GM23338 (cell line): ENCODE results near the gene MLEC. TPM values are rescaled to one million over a fixed set of nuclear protein-coding genes. Genes with fewer than 3 reads are reported as not detected.

Experiments
- ATAC-seq: fragments of 200-7000 bp; cut with Tn5 transposase; 3 replicates; pipeline ENCODE4 v1.9.1; 2020
- DNase-seq: peaks from one replicate; pipeline ENCODE4 v3.0.0-alpha.2; 2015; ENCODE audit warnings: low spot score
- H2AFZ ChIP-seq: fragments of 200-600 bp; sonication (generic); 2 replicates; pipeline ENCODE4 v1.8.0; 2016; ENCODE audit warnings: antibody characterized with exemption, mild to moderate bottlenecking, moderate library complexity
- H3F3A ChIP-seq: fragments of 200-600 bp; sonication (generic); replicated peaks from 2 replicates; pipeline ENCODE4 v1.8.0; 2017; ENCODE audit warnings: antibody characterized with exemption, mixed run types, low read depth
- H3K27ac ChIP-seq: fragments of 200-600 bp; sonication (generic); 2 replicates; pipeline ENCODE4 v1.6.1; 2016; ENCODE audit warnings: low read depth
- H3K27me3 ChIP-seq: fragments of 200-600 bp; sonication (generic); 2 replicates; pipeline ENCODE4 v1.8.0; 2016; ENCODE audit warnings: mild to moderate bottlenecking, mixed run types, moderate library complexity; ENCODE audit not compliant: insufficient read depth
- H3K36me3 ChIP-seq: fragments of 200-600 bp; sonication (generic); 2 replicates; pipeline ENCODE4 v1.8.0; 2016; ENCODE audit warnings: mild to moderate bottlenecking; ENCODE audit not compliant: insufficient read depth
- H3K4me1 ChIP-seq: fragments of 200-600 bp; sonication (generic); 2 replicates; pipeline ENCODE4 v1.8.0; 2016; ENCODE audit warnings: mild to moderate bottlenecking, moderate library complexity; ENCODE audit not compliant: insufficient read depth
- H3K4me2 ChIP-seq: fragments of 200-600 bp; sonication (generic); 2 replicates; pipeline ENCODE4 v1.7.1; 2017; ENCODE audit warnings: mixed run types
- H3K4me3 ChIP-seq: fragments of 200-600 bp; sonication (generic); 2 replicates; pipeline ENCODE4 v1.6.1; 2016; ENCODE audit warnings: mixed run types
- H3K79me2 ChIP-seq: fragments of 200-600 bp; sonication (generic); replicated peaks from 2 replicates; pipeline ENCODE4 v1.8.0; 2017; ENCODE audit warnings: mild to moderate bottlenecking; ENCODE audit not compliant: insufficient read depth
- H3K9me2 ChIP-seq: fragments of 200-600 bp; sonication (generic); 2 replicates; pipeline ENCODE4 v1.8.0; 2017; ENCODE audit not compliant: insufficient read depth
- H4K20me1 ChIP-seq: fragments of 200-600 bp; sonication (generic); replicated peaks from 2 replicates; pipeline ENCODE4 v1.8.0; 2017; ENCODE audit warnings: mild to moderate bottlenecking; ENCODE audit not compliant: insufficient read depth
- H3K27ac Mint-ChIP-seq: 2 replicates; pipeline ENCODE4 v1.8.0; 2020; ENCODE audit warnings: inconsistent platforms, mild to moderate bottlenecking, moderate library complexity, mixed read lengths
- H3K27me3 Mint-ChIP-seq: 3 replicates; pipeline ENCODE4 v1.8.0; 2022; ENCODE audit warnings: low read depth, mild to moderate bottlenecking, moderate library complexity, mixed read lengths, inconsistent platforms; ENCODE audit not compliant: insufficient read depth, poor library complexity
- H3K36me3 Mint-ChIP-seq: 3 replicates; pipeline ENCODE4 v1.8.0; 2021; ENCODE audit warnings: low read depth, mild to moderate bottlenecking, inconsistent platforms, moderate library complexity, mixed read lengths
- H3K4me1 Mint-ChIP-seq: 3 replicates; pipeline ENCODE4 v1.8.0; 2020; ENCODE audit warnings: mild to moderate bottlenecking, inconsistent platforms, mixed read lengths
- H3K4me3 Mint-ChIP-seq: 3 replicates; pipeline ENCODE4 v1.8.0; 2021; ENCODE audit warnings: moderate library complexity, mild to moderate bottlenecking, inconsistent platforms, mixed read lengths
- H3K9me3 Mint-ChIP-seq: 3 replicates; pipeline ENCODE4 v1.8.0; 2020; ENCODE audit warnings: moderate library complexity, mild to moderate bottlenecking, inconsistent platforms, mixed read lengths
- CREB1 ChIP-seq: fragments of 250-450 bp; sonication (Bioruptor Pico); IDR thresholded peaks from 2 replicates; pipeline ENCODE4 v1.5.0; 2020; ENCODE audit warnings: low read depth, mild to moderate bottlenecking, moderate library complexity
- EZH2 ChIP-seq: fragments of 200-600 bp; sonication (generic); IDR thresholded peaks from one replicate; pipeline ENCODE4 v1.8.0; 2017; ENCODE audit warnings: antibody characterized with exemption, mild to moderate bottlenecking, low read depth; ENCODE audit not compliant: unreplicated experiment
- EZH2phosphoT487 ChIP-seq: fragments of 200-600 bp; sonication (generic); IDR thresholded peaks from one replicate; pipeline ENCODE4 v1.8.1; 2018; ENCODE audit warnings: antibody characterized with exemption; ENCODE audit not compliant: unreplicated experiment
- JUNB ChIP-seq: IDR thresholded peaks from one replicate; pipeline ENCODE4 v1.6.1; 2016; ENCODE audit warnings: antibody characterized with exemption; ENCODE audit not compliant: unreplicated experiment
- NANOG ChIP-seq: IDR thresholded peaks from 2 replicates; pipeline ENCODE4 v1.6.1; 2016; ENCODE audit warnings: antibody characterized with exemption, borderline replicate concordance
- POLR2AphosphoS5 ChIP-seq: IDR thresholded peaks from 2 replicates; pipeline ENCODE4 v1.6.1; 2016; ENCODE audit warnings: antibody characterized with exemption, low read depth
- STAT1 ChIP-seq: IDR thresholded peaks from one replicate; pipeline ENCODE4 v1.6.1; 2016; ENCODE audit warnings: antibody characterized with exemption; ENCODE audit not compliant: unreplicated experiment
- ZNF114 ChIP-seq: fragments of 250-450 bp; sonication (Bioruptor Pico); IDR thresholded peaks from 2 replicates; pipeline ENCODE4 v1.5.0; 2020; ENCODE audit warnings: mild to moderate bottlenecking, moderate library complexity
- ZNF331 ChIP-seq: fragments of 250-450 bp; sonication (Bioruptor Pico); IDR thresholded peaks from 2 replicates; pipeline ENCODE4 v1.5.0; 2020; ENCODE audit warnings: low read depth, mild to moderate bottlenecking, moderate library complexity
- polyA plus RNA-seq: library from polyadenylated mRNA; unstranded; fragments of >200 nt; fragmentation: Nextera tagmentation; extraction: Ambion mirVana; gene quantifications from 2 replicates; pipeline ENCODE4 v1.2.1, GENCODE V29; 2016
- total RNA-seq: library from RNA; depleted of rRNA; stranded (reverse); fragments of >200 nt; shearing (Covaris generic); gene quantifications from 2 replicates; pipeline ENCODE4 v1.2.3, GENCODE V29; 2014
- TF ChIP-seq, protein P1 (sequence below): IDR thresholded peaks from one replicate; pipeline ENCODE4 v1.6.1; 2018; ENCODE audit warnings: antibody characterized with exemption; ENCODE audit not compliant: unreplicated experiment
- TF ChIP-seq, protein P2 (sequence below): IDR thresholded peaks from 2 replicates; pipeline ENCODE4 v1.6.1; 2016; ENCODE audit warnings: antibody characterized with exemption
- TF ChIP-seq, protein P3 (sequence below), 2 experiments: fragments of 200-600 bp in 1 of 2; sonication (generic) in 1 of 2; conservative IDR thresholded peaks; 2 replicates each; pipeline versions ENCODE4 v1.5.1 to v1.6.1; 2016 to 2017; ENCODE audit warnings: antibody characterized with exemption in 2 of 2, low read depth in 2 of 2, mild to moderate bottlenecking in 2 of 2, moderate library complexity in 1 of 2
- TF ChIP-seq, protein P4 (sequence below): fragments of 250-450 bp; sonication (Bioruptor Pico); IDR thresholded peaks from 2 replicates; pipeline ENCODE4 v1.5.0; 2020; ENCODE audit warnings: mild to moderate bottlenecking, moderate library complexity

MLEC gene
- total and polyA plus RNA-seq, 2 experiments from 2014 or later = 225 to 264 TPM

DNA sequence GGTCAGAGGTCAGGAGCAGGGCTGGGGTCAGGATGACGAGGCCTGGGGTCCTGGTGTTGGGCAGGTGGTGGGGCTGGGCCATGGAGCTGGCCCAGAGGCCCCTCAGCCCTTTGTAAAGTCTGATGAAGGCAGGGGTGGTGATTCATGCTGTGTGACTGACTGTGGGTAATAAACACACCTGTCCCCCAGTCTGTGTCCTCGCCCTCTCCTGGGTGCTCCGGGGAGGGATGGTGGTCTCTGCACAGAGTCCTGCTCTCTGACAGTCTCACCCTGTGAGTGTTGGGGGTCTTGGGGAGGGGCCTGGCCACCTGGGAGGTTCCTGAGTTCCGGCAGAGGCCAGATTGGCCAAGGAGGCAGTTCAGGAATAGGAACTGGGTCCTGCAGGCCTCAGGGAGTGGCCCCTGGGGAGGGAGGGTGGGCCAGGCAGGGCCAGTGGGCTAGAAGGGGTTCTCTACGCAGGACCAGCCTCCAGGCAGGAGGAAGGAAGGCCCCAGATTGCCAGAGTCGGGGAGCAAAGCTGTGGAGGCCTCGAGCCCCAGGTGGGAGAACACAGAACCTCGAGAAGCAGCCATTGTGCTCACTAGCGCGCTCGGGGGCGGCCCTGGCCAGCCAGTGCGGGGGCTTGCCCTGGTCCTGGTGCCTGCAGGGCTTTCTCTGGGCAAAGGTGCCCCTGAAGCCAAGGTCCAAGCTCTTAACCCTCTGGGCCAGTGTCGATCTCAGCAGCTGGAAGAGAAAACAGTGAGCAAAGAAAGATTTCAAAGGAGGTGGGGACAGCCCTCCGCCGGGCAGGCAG is 53.1 kb downstream of the MLEC start:
- Histone ChIP-seq H3K4me2 (no peak overlapping the region), H3K27ac (no peak overlapping the region), H3K9me2 (no peaks in the 10 kb centered on the region), H3K79me2 (no peaks in the 10 kb centered on the region), H3F3A (no peaks in the 10 kb centered on the region), H4K20me1 (no peaks in the 10 kb centered on the region), H2AFZ (no peak overlapping the region), H3K4me3 (no peak overlapping the region), H3K27me3 (no peaks in the 10 kb centered on the region), H3K36me3 (no peaks in the 10 kb centered on the region), H3K4me1 (no peaks in the 10 kb centered on the region)
- TF ChIP-seq, protein P1, sequence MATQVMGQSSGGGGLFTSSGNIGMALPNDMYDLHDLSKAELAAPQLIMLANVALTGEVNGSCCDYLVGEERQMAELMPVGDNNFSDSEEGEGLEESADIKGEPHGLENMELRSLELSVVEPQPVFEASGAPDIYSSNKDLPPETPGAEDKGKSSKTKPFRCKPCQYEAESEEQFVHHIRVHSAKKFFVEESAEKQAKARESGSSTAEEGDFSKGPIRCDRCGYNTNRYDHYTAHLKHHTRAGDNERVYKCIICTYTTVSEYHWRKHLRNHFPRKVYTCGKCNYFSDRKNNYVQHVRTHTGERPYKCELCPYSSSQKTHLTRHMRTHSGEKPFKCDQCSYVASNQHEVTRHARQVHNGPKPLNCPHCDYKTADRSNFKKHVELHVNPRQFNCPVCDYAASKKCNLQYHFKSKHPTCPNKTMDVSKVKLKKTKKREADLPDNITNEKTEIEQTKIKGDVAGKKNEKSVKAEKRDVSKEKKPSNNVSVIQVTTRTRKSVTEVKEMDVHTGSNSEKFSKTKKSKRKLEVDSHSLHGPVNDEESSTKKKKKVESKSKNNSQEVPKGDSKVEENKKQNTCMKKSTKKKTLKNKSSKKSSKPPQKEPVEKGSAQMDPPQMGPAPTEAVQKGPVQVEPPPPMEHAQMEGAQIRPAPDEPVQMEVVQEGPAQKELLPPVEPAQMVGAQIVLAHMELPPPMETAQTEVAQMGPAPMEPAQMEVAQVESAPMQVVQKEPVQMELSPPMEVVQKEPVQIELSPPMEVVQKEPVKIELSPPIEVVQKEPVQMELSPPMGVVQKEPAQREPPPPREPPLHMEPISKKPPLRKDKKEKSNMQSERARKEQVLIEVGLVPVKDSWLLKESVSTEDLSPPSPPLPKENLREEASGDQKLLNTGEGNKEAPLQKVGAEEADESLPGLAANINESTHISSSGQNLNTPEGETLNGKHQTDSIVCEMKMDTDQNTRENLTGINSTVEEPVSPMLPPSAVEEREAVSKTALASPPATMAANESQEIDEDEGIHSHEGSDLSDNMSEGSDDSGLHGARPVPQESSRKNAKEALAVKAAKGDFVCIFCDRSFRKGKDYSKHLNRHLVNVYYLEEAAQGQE = no peak
- TF ChIP-seq, protein P2, sequence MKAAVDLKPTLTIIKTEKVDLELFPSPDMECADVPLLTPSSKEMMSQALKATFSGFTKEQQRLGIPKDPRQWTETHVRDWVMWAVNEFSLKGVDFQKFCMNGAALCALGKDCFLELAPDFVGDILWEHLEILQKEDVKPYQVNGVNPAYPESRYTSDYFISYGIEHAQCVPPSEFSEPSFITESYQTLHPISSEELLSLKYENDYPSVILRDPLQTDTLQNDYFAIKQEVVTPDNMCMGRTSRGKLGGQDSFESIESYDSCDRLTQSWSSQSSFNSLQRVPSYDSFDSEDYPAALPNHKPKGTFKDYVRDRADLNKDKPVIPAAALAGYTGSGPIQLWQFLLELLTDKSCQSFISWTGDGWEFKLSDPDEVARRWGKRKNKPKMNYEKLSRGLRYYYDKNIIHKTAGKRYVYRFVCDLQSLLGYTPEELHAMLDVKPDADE = no peak
- no peak for TF ChIP-seq CREB1 (CRISPR knock-in tag)
- TF ChIP-seq JUNB = no peak
- TF ChIP-seq ZNF331 (CRISPR knock-in tag) = no peak
- TF ChIP-seq NANOG = no peak
- TF ChIP-seq ZNF114 = no peak
- TF ChIP-seq STAT1 = no peak
- TF ChIP-seq, protein P3, sequence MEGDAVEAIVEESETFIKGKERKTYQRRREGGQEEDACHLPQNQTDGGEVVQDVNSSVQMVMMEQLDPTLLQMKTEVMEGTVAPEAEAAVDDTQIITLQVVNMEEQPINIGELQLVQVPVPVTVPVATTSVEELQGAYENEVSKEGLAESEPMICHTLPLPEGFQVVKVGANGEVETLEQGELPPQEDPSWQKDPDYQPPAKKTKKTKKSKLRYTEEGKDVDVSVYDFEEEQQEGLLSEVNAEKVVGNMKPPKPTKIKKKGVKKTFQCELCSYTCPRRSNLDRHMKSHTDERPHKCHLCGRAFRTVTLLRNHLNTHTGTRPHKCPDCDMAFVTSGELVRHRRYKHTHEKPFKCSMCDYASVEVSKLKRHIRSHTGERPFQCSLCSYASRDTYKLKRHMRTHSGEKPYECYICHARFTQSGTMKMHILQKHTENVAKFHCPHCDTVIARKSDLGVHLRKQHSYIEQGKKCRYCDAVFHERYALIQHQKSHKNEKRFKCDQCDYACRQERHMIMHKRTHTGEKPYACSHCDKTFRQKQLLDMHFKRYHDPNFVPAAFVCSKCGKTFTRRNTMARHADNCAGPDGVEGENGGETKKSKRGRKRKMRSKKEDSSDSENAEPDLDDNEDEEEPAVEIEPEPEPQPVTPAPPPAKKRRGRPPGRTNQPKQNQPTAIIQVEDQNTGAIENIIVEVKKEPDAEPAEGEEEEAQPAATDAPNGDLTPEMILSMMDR (conservative IDR thresholded peaks at IDR 0.05; ENCODE audit: low read depth in 2 of 2) = no peak
- no peak for TF ChIP-seq EZH2
- no peak for TF ChIP-seq EZH2phosphoT487
- TF ChIP-seq POLR2AphosphoS5 = no peak
- TF ChIP-seq, protein P4, sequence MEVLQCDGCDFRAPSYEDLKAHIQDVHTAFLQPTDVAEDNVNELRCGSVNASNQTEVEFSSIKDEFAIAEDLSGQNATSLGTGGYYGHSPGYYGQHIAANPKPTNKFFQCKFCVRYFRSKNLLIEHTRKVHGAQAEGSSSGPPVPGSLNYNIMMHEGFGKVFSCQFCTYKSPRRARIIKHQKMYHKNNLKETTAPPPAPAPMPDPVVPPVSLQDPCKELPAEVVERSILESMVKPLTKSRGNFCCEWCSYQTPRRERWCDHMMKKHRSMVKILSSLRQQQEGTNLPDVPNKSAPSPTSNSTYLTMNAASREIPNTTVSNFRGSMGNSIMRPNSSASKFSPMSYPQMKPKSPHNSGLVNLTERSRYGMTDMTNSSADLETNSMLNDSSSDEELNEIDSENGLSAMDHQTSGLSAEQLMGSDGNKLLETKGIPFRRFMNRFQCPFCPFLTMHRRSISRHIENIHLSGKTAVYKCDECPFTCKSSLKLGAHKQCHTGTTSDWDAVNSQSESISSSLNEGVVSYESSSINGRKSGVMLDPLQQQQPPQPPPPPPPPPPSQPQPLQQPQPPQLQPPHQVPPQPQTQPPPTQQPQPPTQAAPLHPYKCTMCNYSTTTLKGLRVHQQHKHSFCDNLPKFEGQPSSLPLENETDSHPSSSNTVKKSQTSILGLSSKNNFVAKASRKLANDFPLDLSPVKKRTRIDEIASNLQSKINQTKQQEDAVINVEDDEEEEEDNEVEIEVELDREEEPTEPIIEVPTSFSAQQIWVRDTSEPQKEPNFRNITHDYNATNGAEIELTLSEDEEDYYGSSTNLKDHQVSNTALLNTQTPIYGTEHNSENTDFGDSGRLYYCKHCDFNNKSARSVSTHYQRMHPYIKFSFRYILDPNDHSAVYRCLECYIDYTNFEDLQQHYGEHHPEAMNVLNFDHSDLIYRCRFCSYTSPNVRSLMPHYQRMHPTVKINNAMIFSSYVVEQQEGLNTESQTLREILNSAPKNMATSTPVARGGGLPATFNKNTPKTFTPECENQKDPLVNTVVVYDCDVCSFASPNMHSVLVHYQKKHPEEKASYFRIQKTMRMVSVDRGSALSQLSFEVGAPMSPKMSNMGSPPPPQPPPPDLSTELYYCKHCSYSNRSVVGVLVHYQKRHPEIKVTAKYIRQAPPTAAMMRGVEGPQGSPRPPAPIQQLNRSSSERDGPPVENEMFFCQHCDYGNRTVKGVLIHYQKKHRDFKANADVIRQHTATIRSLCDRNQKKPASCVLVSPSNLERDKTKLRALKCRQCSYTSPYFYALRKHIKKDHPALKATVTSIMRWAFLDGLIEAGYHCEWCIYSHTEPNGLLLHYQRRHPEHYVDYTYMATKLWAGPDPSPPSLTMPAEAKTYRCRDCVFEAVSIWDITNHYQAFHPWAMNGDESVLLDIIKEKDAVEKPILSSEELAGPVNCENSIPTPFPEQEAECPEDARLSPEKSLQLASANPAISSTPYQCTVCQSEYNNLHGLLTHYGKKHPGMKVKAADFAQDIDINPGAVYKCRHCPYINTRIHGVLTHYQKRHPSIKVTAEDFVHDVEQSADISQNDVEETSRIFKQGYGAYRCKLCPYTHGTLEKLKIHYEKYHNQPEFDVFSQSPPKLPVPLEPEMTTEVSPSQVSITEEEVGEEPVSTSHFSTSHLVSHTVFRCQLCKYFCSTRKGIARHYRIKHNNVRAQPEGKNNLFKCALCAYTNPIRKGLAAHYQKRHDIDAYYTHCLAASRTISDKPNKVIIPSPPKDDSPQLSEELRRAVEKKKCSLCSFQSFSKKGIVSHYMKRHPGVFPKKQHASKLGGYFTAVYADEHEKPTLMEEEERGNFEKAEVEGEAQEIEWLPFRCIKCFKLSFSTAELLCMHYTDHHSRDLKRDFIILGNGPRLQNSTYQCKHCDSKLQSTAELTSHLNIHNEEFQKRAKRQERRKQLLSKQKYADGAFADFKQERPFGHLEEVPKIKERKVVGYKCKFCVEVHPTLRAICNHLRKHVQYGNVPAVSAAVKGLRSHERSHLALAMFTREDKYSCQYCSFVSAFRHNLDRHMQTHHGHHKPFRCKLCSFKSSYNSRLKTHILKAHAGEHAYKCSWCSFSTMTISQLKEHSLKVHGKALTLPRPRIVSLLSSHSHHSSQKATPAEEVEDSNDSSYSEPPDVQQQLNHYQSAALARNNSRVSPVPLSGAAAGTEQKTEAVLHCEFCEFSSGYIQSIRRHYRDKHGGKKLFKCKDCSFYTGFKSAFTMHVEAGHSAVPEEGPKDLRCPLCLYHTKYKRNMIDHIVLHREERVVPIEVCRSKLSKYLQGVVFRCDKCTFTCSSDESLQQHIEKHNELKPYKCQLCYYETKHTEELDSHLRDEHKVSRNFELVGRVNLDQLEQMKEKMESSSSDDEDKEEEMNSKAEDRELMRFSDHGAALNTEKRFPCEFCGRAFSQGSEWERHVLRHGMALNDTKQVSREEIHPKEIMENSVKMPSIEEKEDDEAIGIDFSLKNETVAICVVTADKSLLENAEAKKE (CRISPR knock-in tag) = no peak
- H3K36me3 Mint-ChIP-seq = no peaks in the 10 kb centered on the region
- DNase-seq = no peak
- no peaks in the 10 kb centered on the region for H3K9me3 Mint-ChIP-seq
- H3K27me3 Mint-ChIP-seq = peaks cover 4% of the 10 kb centered on the region
- ATAC-seq = no peak
- H3K27ac Mint-ChIP-seq = no peak overlapping the region
- H3K4me3 Mint-ChIP-seq = no peak overlapping the region
- no peaks in the 10 kb centered on the region; the same call in 2 of the 3 replicates for H3K4me1 Mint-ChIP-seq
